NCI-H1092 treated with DMSO at 0.1 percent for 48 hours (cell line): Measurements from ENCODE around the gene IFT57.
"Not testable (repeated sequence)": the region's sequence is repeated elsewhere in the genome, so short reads cannot be mapped to it uniquely, and the experiment has no call there.

Experiments
- DNase-seq: peaks from one replicate; lab custom pipeline; 2025; lab: John Stamatoyannopoulos, UW

The IFT57 gene

GRCh38 chr3:108221911-108222852 is at the start of gene IFT57:
Gene IFT57, minus strand, starts transcription at chr3:108222424. Its CDS starts 102 bp downstream, at chr3:108222322.
- peak; percentile 99 for DNase-seq

GRCh38 chr3:108271626-108272025 is 49.4 kb upstream of the IFT57 start:
- DNase-seq = no peak

GRCh38 chr3:108268235-108268634 is 46.0 kb upstream of the IFT57 start:
- not testable (repeated sequence) for DNase-seq

GRCh38 chr3:108264534-108265298 is 42.5 kb upstream of the IFT57 start:
- not testable (repeated sequence) for DNase-seq

- DNase-seq = no peak
Measured at GRCh38 chr3:108255131-108255530, 32.9 kb upstream of the IFT57 start.

- no peak for DNase-seq
Measured at GRCh38 chr3:108251844-108252243, 29.6 kb upstream of the IFT57 start.

- DNase-seq = no peak
Measured at GRCh38 chr3:108251265-108251664, 29.0 kb upstream of the IFT57 start.

- DNase-seq = no peak
Measured at GRCh38 chr3:108250626-108251025, 28.4 kb upstream of the IFT57 start.

GRCh38 chr3:108243243-108243642 is 21.0 kb upstream of the IFT57 start:
- DNase-seq = no peak

GRCh38 chr3:108242776-108243175 is 20.6 kb upstream of the IFT57 start:
- DNase-seq = no peak

- no peak for DNase-seq
Measured at GRCh38 chr3:108241721-108242120, 19.5 kb upstream of the IFT57 start.

- no peak for DNase-seq
Measured at GRCh38 chr3:108241146-108241545, 18.9 kb upstream of the IFT57 start.

GRCh38 chr3:108239082-108239481 is 16.9 kb upstream of the IFT57 start:
- DNase-seq = no peak

GRCh38 chr3:108235290-108235689 is 13.1 kb upstream of the IFT57 start:
- no peak for DNase-seq

GRCh38 chr3:108234387-108234957 is 12.2 kb upstream of the IFT57 start:
- no peak for DNase-seq

GRCh38 chr3:108228286-108228685 is 6.1 kb upstream of the IFT57 start:
- DNase-seq = no peak

GRCh38 chr3:108227131-108227530 is 4.9 kb upstream of the IFT57 start:
- no peak for DNase-seq

GRCh38 chr3:108225221-108225620 is 3.0 kb upstream of the IFT57 start:
- DNase-seq = no peak

- DNase-seq = no peak
Measured at GRCh38 chr3:108223928-108224327, 1.7 kb upstream of the IFT57 start.

- peak; percentile 42 for DNase-seq
Measured at GRCh38 chr3:108222853-108223565, 785 bp upstream of the IFT57 start.

GRCh38 chr3:108221393-108221792 is 831 bp downstream of the IFT57 start:
- DNase-seq = no peak

- no peak for DNase-seq
Measured at GRCh38 chr3:108219336-108219735, 2.9 kb downstream of the IFT57 start.
